SHP77 treated with DMSO at 0.1 percent for 48 hours (cell line): ENCODE measurements around the gene SPATA9.
A peak's percentile ranks its signal among the peaks of the same experiment; 100 is the strongest.
"Not testable (repeated sequence)": the region's sequence is repeated elsewhere in the genome, so short reads cannot be mapped to it uniquely, and the experiment has no call there.

Experiments
- DNase-seq: peaks from one replicate; lab custom pipeline; 2025; lab: John Stamatoyannopoulos, UW

Gene SPATA9

GRCh38 chr5:95717439-95717838 lies 34.6 kb upstream of the SPATA9 start:
- no peak for DNase-seq

GRCh38 chr5:95715799-95716461 lies 33.1 kb upstream of the SPATA9 start:
- DNase-seq = no peak

DNA sequence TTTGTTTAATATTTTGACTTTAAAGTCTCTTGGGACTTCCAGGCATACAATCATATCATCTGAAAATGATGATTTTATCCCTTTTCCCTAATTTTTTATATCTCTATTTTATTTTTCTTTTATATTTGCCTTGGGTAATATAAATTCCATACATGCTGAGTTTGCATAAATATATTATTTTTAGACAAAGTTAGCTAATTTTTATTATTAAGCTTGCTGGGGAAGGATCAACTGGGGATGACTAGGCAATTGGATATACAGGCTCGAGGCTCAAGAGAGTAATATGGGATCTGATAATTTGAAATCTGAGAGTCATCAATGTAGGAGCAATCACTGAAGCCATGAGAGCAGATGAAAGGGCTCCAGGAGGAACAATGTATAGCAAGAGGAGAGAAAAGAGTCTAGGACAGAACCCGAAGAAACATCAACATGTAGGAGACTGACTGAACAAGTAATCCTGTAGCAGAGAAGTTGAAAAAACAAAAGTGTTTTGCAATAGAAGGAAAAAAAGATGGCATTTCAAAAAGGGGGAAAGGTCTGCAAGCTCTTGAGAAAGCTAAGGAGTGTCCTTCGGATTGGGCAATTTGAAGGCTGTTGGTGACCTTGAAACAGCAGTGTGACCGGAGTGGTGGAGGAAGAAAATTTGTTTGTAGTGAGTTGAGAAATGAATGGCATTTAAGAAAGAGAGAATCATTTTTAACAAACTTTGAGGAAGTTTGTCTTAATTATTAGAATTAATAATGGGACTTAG lies 31.3 kb upstream of the SPATA9 start:
- DNase-seq = no peak

- not testable (repeated sequence) for DNase-seq
Measured at GRCh38 chr5:95713246-95713645, 30.5 kb upstream of the SPATA9 start.

GRCh38 chr5:95712347-95712958 lies 29.7 kb upstream of the SPATA9 start:
- DNase-seq = no peak

DNA sequence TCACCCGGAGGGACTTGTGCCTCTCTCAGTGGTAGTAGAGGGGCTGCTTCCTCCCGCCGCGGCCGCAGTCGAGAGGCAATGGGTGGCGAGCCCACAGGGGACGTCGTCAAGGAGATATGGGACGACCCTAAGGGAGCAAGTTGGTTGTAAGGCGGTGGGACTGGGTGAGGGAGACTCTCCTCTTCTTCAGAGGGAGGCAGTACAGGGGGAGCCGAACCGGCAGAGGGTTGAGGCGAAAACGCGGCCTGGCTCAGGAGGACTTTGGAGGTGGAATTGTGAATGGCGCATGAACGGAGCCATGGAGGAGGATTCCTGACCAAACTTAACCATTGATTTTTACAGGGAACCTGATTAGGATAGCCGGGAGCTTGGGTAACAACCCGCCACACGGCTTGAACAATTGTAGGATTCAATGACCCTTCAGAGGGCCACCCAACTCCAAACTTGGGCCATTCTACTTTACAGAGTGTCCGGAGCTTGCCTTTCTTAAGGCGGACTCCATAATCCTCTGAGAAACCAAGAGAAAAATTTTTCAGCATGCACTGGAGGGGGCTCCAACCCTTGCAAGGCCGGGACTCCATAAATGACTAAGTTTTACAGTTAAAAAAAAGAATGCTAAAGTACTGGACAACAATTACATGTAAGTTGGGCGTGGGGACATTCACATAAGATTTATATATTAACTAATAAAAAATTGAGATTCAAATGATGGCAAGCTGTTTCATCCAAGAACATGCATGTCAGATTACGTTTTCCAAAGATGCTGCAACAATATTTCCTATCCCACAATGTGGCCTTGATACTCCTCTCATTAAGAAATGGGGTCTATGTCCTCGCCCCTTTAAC lies 28.9 kb upstream of the SPATA9 start:
- no peak for DNase-seq

DNA sequence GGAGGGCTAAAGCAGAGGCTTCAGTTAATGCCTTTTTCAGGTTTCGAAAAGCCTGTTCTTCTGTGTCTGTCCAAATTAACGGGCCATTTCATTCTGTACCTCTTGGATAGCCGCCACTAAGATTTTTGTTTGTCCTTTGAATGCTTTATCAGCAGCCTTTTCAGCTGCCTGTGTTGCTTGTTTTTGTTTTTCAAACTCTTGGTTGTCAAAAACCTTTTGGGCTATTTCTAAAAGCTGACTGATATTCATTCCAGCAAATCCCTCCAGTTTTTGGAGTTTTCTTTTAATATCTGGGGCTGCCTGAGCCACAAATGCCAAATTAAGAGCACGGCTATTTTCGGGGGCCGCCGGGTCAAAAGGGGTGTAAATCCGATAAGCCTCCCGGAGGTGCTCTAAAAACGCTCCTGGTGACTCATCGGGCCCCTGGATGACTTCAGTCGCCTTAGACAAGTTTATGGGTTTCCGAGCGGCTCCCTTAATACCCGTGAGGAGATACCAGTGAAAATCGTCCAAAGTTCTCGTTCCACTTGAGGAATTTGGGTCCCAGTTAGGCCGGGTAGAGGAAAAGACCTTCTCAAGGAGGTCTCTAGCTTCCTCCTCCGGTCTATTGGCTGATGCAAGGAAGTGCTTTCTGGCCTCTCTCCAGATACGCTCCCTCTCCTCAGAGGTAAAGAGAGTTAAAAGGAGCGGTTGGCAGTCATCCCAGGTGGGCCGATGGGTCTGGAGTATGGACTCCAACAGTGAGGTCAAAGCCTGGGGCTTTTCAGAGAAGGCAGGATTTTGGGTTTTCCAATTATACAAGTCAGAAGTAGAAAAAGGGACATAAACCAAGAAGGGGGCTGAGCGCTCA lies 28.1 kb upstream of the SPATA9 start:
- DNase-seq = not testable (repeated sequence)

DNA sequence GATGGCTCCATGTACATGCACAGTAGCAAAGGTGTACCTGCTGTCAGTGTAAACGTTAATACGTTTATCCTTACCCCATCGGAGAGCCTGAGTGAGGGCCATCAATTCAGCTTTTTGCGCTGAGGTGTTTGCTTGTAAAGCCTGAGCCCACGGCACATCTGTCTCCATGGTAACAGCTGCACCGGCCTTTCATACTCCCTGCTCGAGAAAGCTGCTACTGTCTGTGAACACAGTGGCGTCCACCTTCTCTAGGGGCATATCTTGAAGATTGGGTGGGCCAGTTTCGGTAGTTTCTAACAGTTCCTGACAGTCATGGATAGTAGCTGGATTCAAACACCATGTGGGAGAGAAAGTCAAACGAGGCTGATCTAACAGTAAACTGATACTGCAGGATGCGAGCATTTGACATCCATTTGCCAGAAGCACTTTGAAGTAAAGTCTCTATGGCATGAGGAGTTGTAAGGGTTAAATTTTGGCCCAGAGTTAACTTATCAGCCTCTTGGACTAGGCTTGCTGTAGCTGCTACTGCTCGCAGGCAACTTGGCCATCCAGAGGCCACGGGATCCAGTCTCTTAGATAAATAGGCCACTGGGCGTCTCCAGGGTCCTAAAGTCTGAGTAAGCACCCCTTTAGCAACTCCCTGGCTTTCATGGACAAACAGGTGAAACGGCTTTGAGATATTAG lies 27.3 kb upstream of the SPATA9 start:
- DNase-seq = peak; percentile 11

GRCh38 chr5:95708876-95709275 lies 26.1 kb upstream of the SPATA9 start:
- no peak for DNase-seq

DNA sequence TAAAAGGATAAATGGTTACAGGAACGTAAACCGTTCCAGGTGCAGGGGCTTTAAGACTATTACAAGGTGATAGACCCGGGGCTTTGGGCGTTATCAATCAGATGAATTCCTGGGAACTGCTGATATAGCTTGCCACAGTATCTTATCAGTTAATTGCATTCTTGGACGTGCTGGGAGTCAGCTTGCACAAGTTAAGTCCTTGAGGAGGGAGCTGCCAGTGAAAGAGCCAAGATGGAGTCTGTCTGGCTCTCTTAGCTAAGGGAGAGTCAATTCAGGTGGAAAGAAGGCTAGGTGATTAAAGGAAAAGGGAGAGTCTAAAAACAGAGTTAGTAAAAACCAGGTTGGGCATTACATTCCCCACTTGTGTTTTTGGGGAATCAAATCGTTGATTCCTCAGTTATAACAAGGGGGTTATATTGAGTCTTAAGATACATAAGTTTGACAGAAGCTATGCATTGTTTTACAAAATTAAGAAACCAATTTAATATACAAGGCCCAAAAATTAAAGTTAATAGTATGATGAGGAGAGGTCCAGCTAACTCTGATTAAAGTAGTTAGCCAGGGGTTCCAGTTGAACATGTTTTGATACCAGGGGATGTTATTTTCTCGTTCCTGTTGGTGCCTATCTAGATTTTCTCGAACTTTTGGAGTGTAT lies 24.9 kb upstream of the SPATA9 start:
- not testable (repeated sequence) for DNase-seq

- no peak for DNase-seq
Measured at GRCh38 chr5:95707055-95707454, 24.3 kb upstream of the SPATA9 start.

DNA sequence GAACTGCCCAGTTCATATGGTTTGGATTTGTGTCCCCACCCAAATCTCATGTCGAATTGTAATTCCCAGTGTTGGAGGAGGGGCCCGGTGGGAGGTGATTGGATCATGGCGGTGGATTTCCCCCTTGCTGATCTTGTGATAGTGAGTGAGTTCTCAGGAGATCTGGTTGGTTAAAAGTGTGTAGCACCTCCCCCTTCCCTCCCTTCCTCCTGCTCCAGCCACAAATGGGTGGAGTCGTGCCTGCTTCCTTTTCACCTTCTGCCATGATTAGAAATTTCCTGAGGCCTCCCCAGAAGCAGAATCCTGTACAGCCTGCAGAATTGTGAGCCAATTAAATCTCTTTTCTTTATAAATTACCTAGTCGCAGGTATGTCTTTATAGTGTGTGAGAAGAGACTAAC lies 23.4 kb upstream of the SPATA9 start:
- DNase-seq = not testable (repeated sequence)

DNA sequence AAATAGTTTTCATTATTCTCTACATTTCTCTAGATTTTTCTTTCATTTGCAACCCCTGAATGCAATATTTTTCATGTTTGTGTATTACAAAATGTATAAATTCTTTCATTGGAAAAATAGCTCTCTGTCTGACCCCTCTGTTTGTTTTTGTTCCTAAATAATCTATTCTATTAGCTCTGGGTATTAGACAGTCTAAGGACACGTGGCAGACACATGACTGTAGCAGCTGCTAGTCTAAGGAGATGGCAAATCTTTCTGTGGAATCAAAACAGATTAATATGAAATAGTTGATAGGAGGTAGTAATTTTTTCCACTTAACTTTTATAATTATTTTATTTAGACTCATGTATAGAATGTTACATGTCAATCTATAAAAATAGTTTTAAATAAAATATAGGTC lies 21.4 kb upstream of the SPATA9 start:
- no peak for DNase-seq

GRCh38 chr5:95701074-95701473 lies 18.3 kb upstream of the SPATA9 start:
- DNase-seq = no peak

DNA sequence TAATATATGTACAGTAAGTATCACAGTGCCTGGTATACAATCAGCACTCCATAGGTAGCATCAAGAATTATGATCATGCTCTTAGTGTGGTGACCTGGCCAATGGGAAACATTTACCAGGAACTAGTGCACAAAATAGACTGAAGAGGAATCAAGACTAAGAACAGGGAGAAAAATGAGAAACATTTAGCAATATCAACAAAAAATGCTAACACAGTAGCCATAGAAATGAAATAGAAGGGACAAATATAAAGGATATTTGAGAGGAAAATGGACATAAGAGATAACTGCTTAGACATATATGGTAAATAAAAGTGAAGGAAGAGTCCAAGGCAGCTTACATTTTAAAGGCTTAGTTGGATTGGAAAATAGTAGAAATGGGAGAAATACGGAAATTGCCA lies 16.5 kb upstream of the SPATA9 start:
- DNase-seq = no peak

- DNase-seq = no peak
Measured at GRCh38 chr5:95697781-95698681, 15.2 kb upstream of the SPATA9 start.

GRCh38 chr5:95690333-95690732 lies 7.5 kb upstream of the SPATA9 start:
- DNase-seq = no peak

GRCh38 chr5:95689680-95690079 lies 6.9 kb upstream of the SPATA9 start:
- no peak for DNase-seq

DNA sequence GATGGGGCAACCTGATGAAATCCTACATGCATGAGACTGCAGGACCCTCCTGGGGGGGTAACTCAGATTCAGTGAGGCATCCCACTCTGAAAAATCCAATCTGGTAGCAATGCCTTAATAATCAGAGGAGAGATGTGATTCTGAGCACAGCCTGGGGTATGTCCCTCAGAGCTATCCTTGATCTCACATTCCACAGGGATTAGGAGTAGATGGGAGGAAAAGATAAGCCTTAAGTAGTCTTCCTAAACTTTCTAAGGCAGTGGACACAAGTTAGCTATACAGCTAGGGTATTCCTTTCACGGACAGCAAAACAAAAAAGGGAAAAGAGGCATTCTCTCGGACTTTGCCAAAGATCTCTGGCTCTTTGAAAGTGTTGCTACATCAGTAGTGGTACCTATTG lies 3.9 kb upstream of the SPATA9 start:
- no peak for DNase-seq
